Skin of body (tissue), 2 donors: ENCODE results near the gene CASK. TPM values are rescaled to one million over a fixed set of nuclear protein-coding genes. Genes with fewer than 3 reads are reported as not detected.
"Not testable (repeated sequence)": the region's sequence is repeated elsewhere in the genome, so short reads cannot be mapped to it uniquely, and the experiment has no call there.

Source experiments
- DNase-seq: peaks from one replicate; lab custom pipeline; 2025; lab: John Stamatoyannopoulos, UW
- total RNA-seq: library from RNA; depleted of rRNA; stranded (reverse); fragments of >200 nt; gene quantifications from one replicate; pipeline ENCODE4 v1.2.3, GENCODE V29; 2014

Gene CASK
- total RNA-seq, 1 donor from 2014 or later: 73.9 TPM

DNA sequence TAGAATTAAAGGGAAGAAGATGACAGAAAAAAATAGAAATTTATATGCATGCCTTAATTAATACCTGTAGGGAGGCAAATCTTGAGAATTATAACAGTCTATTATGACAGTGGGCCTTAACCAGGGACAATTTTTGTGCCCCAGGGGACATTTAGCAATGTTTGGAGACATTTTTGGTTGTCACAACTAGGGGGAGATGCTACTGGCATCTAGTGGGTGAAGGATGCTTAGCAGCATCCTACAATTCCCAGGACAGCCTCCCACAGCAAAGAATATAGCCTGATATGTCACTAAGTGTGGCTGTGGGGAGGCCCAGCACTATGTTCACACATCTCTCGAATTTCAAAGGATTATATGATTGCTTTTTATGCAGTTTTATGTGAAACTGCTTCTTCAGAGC is 188.8 kb downstream of the CASK start:
- no peak for DNase-seq

- DNase-seq: no peak
Observed at GRCh38 chrX:41733939-41734338, 189.4 kb downstream of the CASK start.

DNA sequence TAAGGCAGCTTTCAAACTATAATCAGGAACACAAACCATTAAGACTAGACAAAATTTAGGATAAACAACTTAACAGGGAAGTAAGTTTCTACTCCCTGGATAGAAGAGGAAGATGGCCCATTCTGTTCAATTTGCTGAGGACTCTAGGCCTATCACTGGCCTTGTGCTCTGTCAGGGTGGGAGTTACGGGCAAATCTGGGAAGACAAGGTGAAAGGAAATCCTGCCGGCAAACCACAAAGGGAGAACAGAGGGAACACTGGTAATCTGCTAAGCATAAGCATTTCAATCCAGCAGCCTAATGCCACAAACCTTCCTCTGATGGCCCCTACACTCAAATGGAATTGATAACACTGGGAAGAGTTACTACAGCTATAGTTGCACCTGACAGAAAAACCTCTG is 191.1 kb downstream of the CASK start:
- no peak for DNase-seq

- DNase-seq: no peak
Observed at GRCh38 chrX:41730081-41730480, 193.3 kb downstream of the CASK start.

DNA sequence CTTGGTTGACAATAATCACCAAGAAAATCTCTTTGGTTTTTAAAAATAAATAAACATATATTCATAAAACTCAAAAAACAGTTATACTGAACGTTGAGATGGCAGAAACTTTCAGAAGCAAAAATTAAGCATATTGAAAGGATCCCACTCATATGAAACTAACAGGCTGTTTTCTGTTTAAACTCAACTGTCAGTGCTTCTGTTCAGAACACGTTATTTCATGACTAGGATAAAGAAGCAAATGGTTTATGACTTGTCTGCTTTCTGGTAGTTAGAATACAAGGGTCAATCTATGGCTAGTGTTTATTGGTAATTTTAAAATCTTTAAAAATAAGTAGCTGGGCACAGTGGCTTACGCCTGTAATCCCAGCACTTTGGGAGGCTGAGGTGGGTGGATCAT is 195.2 kb downstream of the CASK start:
- no peak for DNase-seq

DNA sequence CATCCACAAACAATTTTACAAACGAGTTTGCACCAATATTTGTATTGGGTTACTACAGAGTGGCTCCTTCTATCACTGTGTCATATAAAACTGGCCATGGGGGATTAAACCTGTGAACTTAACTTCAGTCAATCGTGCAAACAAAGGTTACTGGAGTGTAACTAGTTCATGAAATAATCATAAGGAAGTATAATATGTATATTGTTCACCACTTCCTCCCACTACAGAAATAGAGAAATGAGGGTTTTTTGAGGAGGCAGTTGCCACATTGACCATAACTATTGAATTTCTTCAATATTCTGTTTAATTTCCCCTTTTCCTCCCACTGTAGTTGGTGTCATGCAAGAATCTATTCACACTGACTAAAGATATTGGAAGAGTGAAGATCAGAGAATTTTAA is 199.5 kb downstream of the CASK start, which contains the start of gene GPR82:
Gene GPR82 (plus strand): TSS at position 356 of the 400 bp plus-strand sequence. CDS start 2,846 bp downstream, outside the sequence.
- DNase-seq: no peak

DNA sequence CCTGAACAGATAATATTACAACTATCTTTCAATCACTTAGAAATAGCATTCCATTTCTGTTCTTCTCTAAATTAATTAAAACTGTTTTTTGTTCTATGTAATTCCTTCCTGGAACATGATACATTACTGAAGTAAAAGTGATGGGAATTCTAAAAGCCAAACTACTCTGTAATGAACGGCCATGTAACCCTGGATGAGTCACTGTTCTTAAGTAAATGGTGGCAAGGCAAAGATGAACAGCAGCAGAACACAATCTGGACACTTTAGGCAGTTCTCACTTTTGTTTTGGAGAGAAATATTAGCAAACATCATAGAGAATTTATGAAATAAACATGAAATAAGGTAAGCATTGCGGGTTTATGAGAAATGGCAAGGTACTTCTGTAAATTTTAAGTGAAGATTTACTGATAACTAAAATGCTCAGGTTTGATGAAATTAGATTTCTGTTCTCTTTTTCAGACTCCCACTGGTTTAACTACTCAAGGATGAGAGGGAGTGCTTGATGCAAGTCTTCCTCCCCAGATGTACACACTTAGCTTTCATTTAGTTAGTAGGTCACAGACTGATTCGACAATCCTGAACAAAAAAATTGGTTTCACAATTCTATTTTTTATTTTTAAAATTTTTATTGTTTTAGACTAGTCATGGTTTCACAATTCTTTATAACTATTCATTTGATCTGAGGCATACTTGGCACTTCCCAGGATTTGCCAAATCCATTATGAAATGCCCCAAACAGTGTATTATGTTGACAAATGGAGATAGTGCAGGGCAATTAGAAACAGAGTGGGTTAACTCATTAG is 200.3 kb downstream of the CASK start:
- DNase-seq: no peak

DNA sequence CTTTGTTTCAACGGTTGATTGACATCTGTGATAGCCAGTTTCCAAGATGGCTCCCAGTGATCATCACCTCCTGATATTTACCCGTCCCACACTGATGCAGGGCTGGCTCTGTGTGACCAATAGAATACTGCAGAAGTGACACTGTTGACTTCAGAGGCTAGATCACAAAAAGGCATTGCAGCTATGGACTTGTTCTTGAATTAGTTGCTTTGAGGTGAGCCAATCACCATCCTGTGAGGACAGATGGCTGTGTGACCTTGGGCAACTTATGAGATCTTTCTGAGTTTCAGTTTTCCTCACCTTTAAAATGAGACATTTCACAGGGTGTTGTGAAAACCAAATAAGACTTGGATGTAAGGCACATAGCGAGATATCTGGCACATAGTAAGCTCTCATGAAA is 201.1 kb downstream of the CASK start:
- no peak for DNase-seq

DNA sequence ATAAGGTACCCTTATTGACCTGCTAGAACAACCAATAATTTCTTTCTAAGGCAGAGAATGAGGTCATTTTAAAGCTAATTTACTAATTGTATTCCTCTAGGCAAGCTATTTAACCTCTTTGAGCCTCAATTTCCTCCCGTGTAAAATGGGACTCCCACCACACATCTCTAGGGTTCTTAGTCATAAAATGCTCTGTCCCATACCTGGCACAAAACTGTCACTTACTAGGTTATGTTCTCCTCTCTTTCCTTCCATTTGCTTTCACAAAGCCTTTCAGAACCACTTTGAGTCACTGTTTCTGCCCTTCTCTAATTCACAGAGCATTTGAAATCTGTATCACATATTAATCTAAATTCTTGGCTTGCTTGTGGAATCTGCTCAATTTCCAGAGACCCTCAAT is 201.8 kb downstream of the CASK start:
- no peak for DNase-seq

GRCh38 chrX:41720125-41720779 is 203.1 kb downstream of the CASK start:
- DNase-seq: no peak

- not testable (repeated sequence) for DNase-seq
Observed at GRCh38 chrX:41719610-41720009, 203.7 kb downstream of the CASK start.

- no peak for DNase-seq
Observed at GRCh38 chrX:41718481-41719235, 204.7 kb downstream of the CASK start.

DNA sequence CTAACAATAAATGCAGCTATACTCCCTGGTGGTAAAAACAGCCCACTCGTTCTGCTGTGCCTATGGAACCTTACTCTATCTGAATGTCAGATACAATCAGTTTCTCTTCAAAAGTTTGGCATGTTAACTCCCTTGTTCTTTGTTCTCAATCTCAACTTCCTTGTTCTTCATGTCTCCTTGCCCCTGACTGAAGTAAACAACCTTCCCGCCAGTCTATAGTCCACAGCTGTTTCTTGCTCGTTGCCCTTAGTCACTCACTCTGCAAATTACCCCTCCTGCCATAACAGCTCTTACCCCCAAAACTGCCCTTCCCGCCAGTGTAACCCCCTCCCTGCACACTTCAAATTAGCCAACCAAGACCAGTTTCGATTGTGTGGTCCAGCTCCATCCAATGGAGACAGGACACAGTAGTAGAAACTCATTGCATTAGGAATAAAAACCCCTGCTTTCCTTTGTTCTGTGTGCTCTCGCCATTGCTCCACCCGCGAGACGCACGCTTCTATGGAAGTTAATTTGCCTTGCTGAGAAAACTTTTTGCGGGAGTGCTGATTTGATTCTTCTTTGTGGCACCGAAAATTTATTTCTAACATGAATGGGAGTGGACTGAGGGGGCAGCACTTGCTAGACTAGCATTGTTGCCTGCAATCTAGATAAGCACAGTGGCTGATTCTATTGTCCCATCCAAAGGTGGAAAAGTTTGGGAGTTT is 206.4 kb downstream of the CASK start:
- no peak for DNase-seq

- DNase-seq: no peak
Observed at GRCh38 chrX:41716222-41716621, 207.1 kb downstream of the CASK start.

GRCh38 chrX:41711021-41711667 is 212.2 kb downstream of the CASK start:
- no peak for DNase-seq

DNA sequence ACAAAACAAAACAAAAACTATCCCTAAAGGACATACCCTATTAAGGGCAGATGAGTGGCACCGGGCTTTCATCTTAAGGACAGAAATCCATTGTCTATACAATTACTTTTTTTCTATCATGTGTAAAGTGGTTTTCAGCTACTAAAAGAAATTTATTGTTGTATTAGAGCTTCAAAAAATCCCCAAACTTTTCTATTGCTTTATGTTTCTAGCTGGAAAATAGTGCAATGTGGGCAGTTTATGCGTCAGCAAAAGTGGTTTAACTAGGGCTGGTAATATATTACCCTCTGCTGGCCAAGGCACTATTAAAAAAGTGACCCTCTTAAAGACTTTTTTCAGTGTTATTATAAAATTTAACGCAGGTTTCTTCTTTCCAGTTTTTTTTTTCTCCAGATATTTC is 214.9 kb downstream of the CASK start:
- no peak for DNase-seq

GRCh38 chrX:41707218-41707617 is 216.1 kb downstream of the CASK start:
- DNase-seq: no peak

DNA sequence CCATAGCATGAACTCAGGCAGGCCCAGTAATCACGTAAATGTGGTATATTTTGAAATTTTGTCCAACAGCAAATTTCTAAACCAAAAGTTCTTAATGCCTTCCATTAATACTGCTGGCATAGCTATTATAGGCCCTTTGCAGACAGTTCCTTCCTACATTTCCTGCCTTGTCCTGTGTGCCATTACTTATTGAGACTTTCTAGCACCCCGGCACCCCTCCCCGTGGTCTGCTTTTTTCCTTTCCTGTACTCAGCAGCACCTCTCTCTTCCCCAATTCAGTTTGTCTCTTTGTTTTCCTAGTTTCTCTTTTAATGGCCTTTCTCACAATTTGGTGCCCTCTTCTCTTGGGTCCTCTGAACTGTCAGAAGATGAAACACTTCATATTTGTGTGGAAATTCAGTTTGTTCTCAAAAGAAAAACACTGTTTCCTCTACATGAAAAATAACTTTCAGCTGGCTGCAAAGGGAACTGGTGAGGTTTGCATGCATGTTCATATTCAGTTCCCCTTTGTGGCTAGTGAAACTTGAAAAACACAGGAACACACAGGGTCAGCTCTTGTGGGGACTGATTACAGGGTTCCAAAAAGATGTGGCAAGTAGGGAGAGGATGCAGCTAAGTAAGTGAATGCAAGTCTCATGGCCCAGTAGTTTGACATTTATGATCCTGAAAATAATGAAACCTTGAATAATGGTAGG is 217.5 kb downstream of the CASK start:
- DNase-seq: no peak

- no peak for DNase-seq
Observed at GRCh38 chrX:41705042-41705441, 218.3 kb downstream of the CASK start.

DNA sequence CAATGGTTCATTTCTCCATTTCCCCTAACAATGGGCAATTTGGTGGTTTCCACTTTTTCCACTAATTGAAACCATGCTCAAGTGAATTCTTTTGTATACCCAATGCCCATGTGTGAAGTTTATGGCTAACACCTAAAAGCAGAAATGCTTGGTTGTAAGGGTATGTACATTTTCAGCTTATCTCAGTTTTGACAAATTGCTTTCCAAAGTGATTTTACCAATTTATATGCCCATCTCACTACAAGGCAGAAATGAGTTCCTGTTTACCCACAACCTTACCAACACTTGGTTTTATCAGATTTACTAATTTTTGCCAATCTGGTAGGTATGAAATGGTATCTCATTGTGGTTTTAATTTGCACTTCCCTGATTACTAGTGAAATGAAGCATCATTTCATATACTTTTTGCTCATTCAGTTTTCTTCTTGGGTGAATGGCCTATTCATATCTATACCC is 219.8 kb downstream of the CASK start:
- DNase-seq: no peak
